MG63 (cell line): Measurements from ENCODE around the gene ZFP36. TPM values are rescaled to one million over a fixed set of nuclear protein-coding genes. Genes with fewer than 3 reads are reported as not detected.

Experiments used
- DNase-seq: peaks from one replicate; pipeline ENCODE4 v3.0.0-alpha.2; 2020
- H3K27me3 ChIP-seq: fragments of 250-450 bp; sonication (Bioruptor Pico); 2 replicates; pipeline ENCODE4 v1.5.1; 2020; ENCODE audit warnings: mild to moderate bottlenecking, moderate library complexity
- H3K36me3 ChIP-seq: fragments of 250-450 bp; sonication (Bioruptor Pico); 2 replicates; pipeline ENCODE4 v1.5.1; 2020; ENCODE audit warnings: mild to moderate bottlenecking, moderate library complexity
- H3K4me3 ChIP-seq: fragments of 250-450 bp; sonication (Bioruptor Pico); 2 replicates; pipeline ENCODE4 v1.5.1; 2020; ENCODE audit warnings: mild to moderate bottlenecking, moderate library complexity
- H3K9me3 ChIP-seq: fragments of 250-450 bp; sonication (Bioruptor Pico); 2 replicates; pipeline ENCODE4 v1.5.1; 2020; ENCODE audit warnings: mild to moderate bottlenecking, moderate library complexity
- total RNA-seq: library from RNA; depleted of rRNA; stranded (reverse); fragments of >200 nt; shearing (Covaris generic); gene quantifications from 2 replicates; pipeline ENCODE4 v1.2.3, GENCODE V29; 2014; ENCODE audit warnings: low replicate concordance

ZFP36 gene
- total RNA-seq, 1 experiment from 2014 or later = 0.66 TPM

- H3K9me3 ChIP-seq = no peaks in the 10 kb centered on the region
- peak; percentile 40 for DNase-seq
- H3K27me3 ChIP-seq = no peaks in the 10 kb centered on the region
- H3K4me3 ChIP-seq = peak overlapping the region; percentile 95
- peaks cover 21% of the 10 kb centered on the region for H3K36me3 ChIP-seq
These were observed 4.6 kb downstream of the ZFP36 start for GRCh38 chr19:39411081-39411831.

- H3K27me3 ChIP-seq = no peaks in the 10 kb centered on the region
- H3K4me3 ChIP-seq = peak overlapping the region; percentile 95
- DNase-seq = peak; percentile 85
- H3K9me3 ChIP-seq = no peaks in the 10 kb centered on the region
- H3K36me3 ChIP-seq = peaks cover 21% of the 10 kb centered on the region
These were observed 5.1 kb downstream of the ZFP36 start for GRCh38 chr19:39411832-39412099.

- Histone ChIP-seq H3K9me3 (no peaks in the 10 kb centered on the region), H3K36me3 (peaks cover 16% of the 10 kb centered on the region), H3K4me3 (peak within 1 kb of the TSS; percentile 95), H3K27me3 (no peaks in the 10 kb centered on the region)
- DNase-seq = peak; percentile 97
These were observed 5.6 kb downstream of the ZFP36 start, which contains the start of gene PLEKHG2 for GRCh38 chr19:39412100-39412866. Gene PLEKHG2 (plus strand): TSS chr19:39412669. CDS start chr19:39414087, 1,418 bp downstream.

- DNase-seq = no peak
- Histone ChIP-seq H3K27me3 (no peaks in the 10 kb centered on the region), H3K36me3 (peaks cover 12% of the 10 kb centered on the region), H3K9me3 (no peaks in the 10 kb centered on the region), H3K4me3 (peak overlapping the region; percentile 95)
These were observed 6.2 kb downstream of the ZFP36 start for GRCh38 chr19:39412867-39413271.

GRCh38 chr19:39413272-39413910 lies 6.7 kb downstream of the ZFP36 start:
- peak; percentile 64 for DNase-seq
- H3K27me3 ChIP-seq = no peaks in the 10 kb centered on the region
- H3K9me3 ChIP-seq = no peaks in the 10 kb centered on the region
- H3K36me3 ChIP-seq = peaks cover 7% of the 10 kb centered on the region
- peak overlapping the region; percentile 95 for H3K4me3 ChIP-seq

GRCh38 chr19:39413911-39414608 lies 7.4 kb downstream of the ZFP36 start:
- no peaks in the 10 kb centered on the region for H3K9me3 ChIP-seq
- H3K36me3 ChIP-seq = peaks cover 4% of the 10 kb centered on the region
- H3K27me3 ChIP-seq = no peaks in the 10 kb centered on the region
- peak; percentile 30 for DNase-seq
- peak overlapping the region; percentile 95 for H3K4me3 ChIP-seq

- H3K4me3 ChIP-seq = no peak overlapping the region
- no peaks in the 10 kb centered on the region for H3K9me3 ChIP-seq
- peaks cover 4% of the 10 kb centered on the region; the same call in 1 of the 2 replicates for H3K36me3 ChIP-seq
- DNase-seq = no peak
- no peaks in the 10 kb centered on the region for H3K27me3 ChIP-seq
These were observed 8.7 kb downstream of the ZFP36 start for GRCh38 chr19:39415111-39416046.

GRCh38 chr19:39416152-39417120 lies 9.8 kb downstream of the ZFP36 start:
- H3K9me3 ChIP-seq = no peaks in the 10 kb centered on the region
- H3K27me3 ChIP-seq = no peaks in the 10 kb centered on the region
- no peak for DNase-seq
- no peak overlapping the region for H3K4me3 ChIP-seq
- H3K36me3 ChIP-seq = peaks cover 4% of the 10 kb centered on the region; the same call in 1 of the 2 replicates

- H3K4me3 ChIP-seq = no peak overlapping the region
- no peaks in the 10 kb centered on the region for H3K9me3 ChIP-seq
- peaks cover 4% of the 10 kb centered on the region; the same call in 1 of the 2 replicates for H3K36me3 ChIP-seq
- DNase-seq = no peak
- H3K27me3 ChIP-seq = no peaks in the 10 kb centered on the region
These were observed 11.0 kb downstream of the ZFP36 start for GRCh38 chr19:39417463-39418181.

- H3K9me3 ChIP-seq = no peaks in the 10 kb centered on the region
- no peak for DNase-seq
- no peaks in the 10 kb centered on the region for H3K27me3 ChIP-seq
- peaks cover 4% of the 10 kb centered on the region; the same call in 1 of the 2 replicates for H3K36me3 ChIP-seq
- H3K4me3 ChIP-seq = no peak overlapping the region
These were observed 12.4 kb downstream of the ZFP36 start for GRCh38 chr19:39419003-39419402.

GRCh38 chr19:39420769-39421168 lies 14.1 kb downstream of the ZFP36 start:
- H3K27me3 ChIP-seq = no peaks in the 10 kb centered on the region
- H3K36me3 ChIP-seq = peaks cover 7% of the 10 kb centered on the region
- no peak for DNase-seq
- H3K9me3 ChIP-seq = no peaks in the 10 kb centered on the region
- no peak overlapping the region for H3K4me3 ChIP-seq

GRCh38 chr19:39422020-39422419 lies 15.4 kb downstream of the ZFP36 start:
- no peak for DNase-seq
- H3K27me3 ChIP-seq = no peaks in the 10 kb centered on the region
- no peaks in the 10 kb centered on the region for H3K9me3 ChIP-seq
- H3K36me3 ChIP-seq = peaks cover 7% of the 10 kb centered on the region
- no peak overlapping the region for H3K4me3 ChIP-seq

GRCh38 chr19:39423258-39424086 lies 16.8 kb downstream of the ZFP36 start:
- Histone ChIP-seq H3K27me3 (no peaks in the 10 kb centered on the region), H3K36me3 (peaks cover 7% of the 10 kb centered on the region), H3K4me3 (no peak overlapping the region), H3K9me3 (no peaks in the 10 kb centered on the region)
- DNase-seq = no peak
